ENCODE measurements around the gene MED25. TPM values are rescaled to one million over a fixed set of nuclear protein-coding genes. Genes with fewer than 3 reads are reported as not detected.
A peak's percentile ranks its signal among the peaks of the same experiment; 100 is the strongest.

MED25 gene
- total and polyA plus RNA-seq, 9 of the 15 experiments (the other 6 are each of a cell fraction or from before 2014, with no cell fraction given) = 4.1 to 93.9 (median 19.3) TPM

DNA sequence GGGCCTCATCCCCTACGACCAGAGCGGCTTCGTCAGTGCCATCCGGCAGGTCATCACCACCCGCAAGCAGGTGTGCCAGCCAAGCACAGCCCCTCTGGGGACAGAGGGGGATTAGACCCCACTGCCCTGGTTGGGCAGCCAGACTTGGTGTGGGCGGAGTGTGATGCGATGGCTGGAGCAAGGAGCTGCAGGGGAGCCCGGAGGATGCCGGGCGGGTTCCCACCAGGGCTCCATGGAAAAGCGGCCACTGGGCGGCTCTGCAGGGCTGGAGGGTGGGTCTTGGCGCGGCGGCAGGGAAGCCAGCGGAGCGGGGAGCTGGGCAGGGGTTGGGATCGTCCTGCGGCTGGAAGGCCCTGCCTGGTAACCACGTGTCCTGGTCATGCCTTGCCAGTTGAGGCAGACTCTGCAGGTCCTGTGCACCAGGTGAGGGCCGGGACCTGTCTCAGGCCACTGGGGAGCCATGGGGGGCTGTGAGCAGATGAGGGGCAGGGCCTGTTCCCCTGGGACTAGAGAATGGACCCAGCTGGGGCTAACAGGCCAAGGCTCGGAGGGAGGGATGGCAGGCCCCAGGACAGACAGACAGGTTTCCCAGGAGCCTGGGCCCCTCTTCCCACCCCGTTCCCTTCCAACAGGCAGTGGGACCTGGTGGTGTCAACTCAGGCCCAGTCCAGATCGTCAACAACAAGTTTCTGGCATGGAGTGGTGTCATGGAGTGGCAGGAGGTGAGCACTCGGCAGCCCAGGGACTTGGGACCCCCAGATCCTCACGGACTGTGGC, 39.2 kb downstream of the MED25 start (continued):
- TF ChIP-seq, protein P1, sequence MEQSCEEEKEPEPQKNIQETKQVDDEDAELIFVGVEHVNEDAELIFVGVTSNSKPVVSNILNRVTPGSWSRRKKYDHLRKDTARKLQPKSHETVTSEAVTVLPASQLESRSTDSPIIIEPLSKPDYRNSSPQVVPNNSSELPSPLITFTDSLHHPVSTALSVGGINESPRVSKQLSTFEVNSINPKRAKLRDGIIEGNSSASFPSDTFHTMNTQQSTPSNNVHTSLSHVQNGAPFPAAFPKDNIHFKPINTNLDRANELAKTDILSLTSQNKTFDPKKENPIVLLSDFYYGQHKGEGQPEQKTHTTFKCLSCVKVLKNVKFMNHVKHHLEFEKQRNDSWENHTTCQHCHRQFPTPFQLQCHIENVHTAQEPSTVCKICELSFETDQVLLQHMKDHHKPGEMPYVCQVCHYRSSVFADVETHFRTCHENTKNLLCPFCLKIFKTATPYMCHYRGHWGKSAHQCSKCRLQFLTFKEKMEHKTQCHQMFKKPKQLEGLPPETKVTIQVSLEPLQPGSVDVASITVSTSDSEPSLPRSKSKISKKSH (CRISPR knock-in tag; IDR thresholded peaks at IDR 0.05) = no peak
- no peak for TF ChIP-seq SRSF3 (IDR thresholded peaks at IDR 0.05; ENCODE audit: insufficient read depth, low read length)
- TF ChIP-seq PCBP1 (IDR thresholded peaks at IDR 0.05; ENCODE audit: low read depth, low read length, poor library complexity, severe bottlenecking) = peak; percentile 35
- no peak for TF ChIP-seq HDAC3 (IDR thresholded peaks at IDR 0.05; ENCODE audit: borderline replicate concordance, partially characterized antibody)
- no peak for TF ChIP-seq ZNF224 (CRISPR knock-in tag; IDR thresholded peaks at IDR 0.05)
- TF ChIP-seq, protein P2, sequence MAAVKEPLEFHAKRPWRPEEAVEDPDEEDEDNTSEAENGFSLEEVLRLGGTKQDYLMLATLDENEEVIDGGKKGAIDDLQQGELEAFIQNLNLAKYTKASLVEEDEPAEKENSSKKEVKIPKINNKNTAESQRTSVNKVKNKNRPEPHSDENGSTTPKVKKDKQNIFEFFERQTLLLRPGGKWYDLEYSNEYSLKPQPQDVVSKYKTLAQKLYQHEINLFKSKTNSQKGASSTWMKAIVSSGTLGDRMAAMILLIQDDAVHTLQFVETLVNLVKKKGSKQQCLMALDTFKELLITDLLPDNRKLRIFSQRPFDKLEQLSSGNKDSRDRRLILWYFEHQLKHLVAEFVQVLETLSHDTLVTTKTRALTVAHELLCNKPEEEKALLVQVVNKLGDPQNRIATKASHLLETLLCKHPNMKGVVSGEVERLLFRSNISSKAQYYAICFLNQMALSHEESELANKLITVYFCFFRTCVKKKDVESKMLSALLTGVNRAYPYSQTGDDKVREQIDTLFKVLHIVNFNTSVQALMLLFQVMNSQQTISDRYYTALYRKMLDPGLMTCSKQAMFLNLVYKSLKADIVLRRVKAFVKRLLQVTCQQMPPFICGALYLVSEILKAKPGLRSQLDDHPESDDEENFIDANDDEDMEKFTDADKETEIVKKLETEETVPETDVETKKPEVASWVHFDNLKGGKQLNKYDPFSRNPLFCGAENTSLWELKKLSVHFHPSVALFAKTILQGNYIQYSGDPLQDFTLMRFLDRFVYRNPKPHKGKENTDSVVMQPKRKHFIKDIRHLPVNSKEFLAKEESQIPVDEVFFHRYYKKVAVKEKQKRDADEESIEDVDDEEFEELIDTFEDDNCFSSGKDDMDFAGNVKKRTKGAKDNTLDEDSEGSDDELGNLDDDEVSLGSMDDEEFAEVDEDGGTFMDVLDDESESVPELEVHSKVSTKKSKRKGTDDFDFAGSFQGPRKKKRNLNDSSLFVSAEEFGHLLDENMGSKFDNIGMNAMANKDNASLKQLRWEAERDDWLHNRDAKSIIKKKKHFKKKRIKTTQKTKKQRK (IDR thresholded peaks at IDR 0.05; ENCODE audit: borderline replicate concordance, low read depth, low read length) = no peak
- TF ChIP-seq NFE2L1 (tag; IDR thresholded peaks at IDR 0.05; ENCODE audit: borderline replicate concordance, low read depth) = no peak
- TF ChIP-seq JUN (IDR thresholded peaks at IDR 0.05; ENCODE audit: borderline replicate concordance, low read depth, low read length) = no peak
- no peak for TF ChIP-seq JUN (CRISPR knock-in tag; IDR thresholded peaks at IDR 0.05; ENCODE audit: borderline replicate concordance)
- TF ChIP-seq KAT8 (IDR thresholded peaks at IDR 0.05; ENCODE audit: low read depth) = no peak
- no peak for TF ChIP-seq PPARD (CRISPR knock-in tag; IDR thresholded peaks at IDR 0.05)
- peak; percentile 63 for TF ChIP-seq RBFOX2 (IDR thresholded peaks at IDR 0.05; ENCODE audit: low read depth, low read length)
- TF ChIP-seq SAFB (IDR thresholded peaks at IDR 0.05; ENCODE audit: borderline replicate concordance, low read depth, low read length) = no peak
- TF ChIP-seq POLR2G (IDR thresholded peaks at IDR 0.05; ENCODE audit: low read depth, low read length) = peak; percentile 78
- no peak for TF ChIP-seq NBN (IDR thresholded peaks at IDR 0.05; ENCODE audit: low read depth)
- TF ChIP-seq, protein P3, sequence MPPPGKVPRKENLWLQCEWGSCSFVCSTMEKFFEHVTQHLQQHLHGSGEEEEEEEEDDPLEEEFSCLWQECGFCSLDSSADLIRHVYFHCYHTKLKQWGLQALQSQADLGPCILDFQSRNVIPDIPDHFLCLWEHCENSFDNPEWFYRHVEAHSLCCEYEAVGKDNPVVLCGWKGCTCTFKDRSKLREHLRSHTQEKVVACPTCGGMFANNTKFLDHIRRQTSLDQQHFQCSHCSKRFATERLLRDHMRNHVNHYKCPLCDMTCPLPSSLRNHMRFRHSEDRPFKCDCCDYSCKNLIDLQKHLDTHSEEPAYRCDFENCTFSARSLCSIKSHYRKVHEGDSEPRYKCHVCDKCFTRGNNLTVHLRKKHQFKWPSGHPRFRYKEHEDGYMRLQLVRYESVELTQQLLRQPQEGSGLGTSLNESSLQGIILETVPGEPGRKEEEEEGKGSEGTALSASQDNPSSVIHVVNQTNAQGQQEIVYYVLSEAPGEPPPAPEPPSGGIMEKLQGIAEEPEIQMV (tag; conservative IDR thresholded peaks at IDR 0.05; ENCODE audit: low read depth) = no peak
- TF ChIP-seq SMC3 (conservative IDR thresholded peaks at IDR 0.05; ENCODE audit: insufficient read depth, low read depth, low read length) = no peak
- TF ChIP-seq RBM22 (IDR thresholded peaks at IDR 0.05; ENCODE audit: low read depth, low read length, poor library complexity, severe bottlenecking) = peak; percentile 40
- no peak for TF ChIP-seq TRIM24 (IDR thresholded peaks at IDR 0.05)
- TF ChIP-seq ARID1B (IDR thresholded peaks at IDR 0.05) = no peak
- TF ChIP-seq TAF1 (IDR thresholded peaks at IDR 0.05; ENCODE audit: control insufficient read depth, extremely low read depth, insufficient read depth, low read length, severe bottlenecking) = no peak
- TF ChIP-seq SUPT5H (IDR thresholded peaks at IDR 0.05) = peak; percentile 49; the same call in 1 of the 2 replicates

All from K562 (cell line).